Erythroblast (primary cell): ENCODE results near the gene CACNA2D4.

Experiments used
- DNase-seq, 2 experiments: peaks; one replicate each; lab custom pipeline; 2025; lab: John Stamatoyannopoulos, UW
- GATA1 ChIP-seq: IDR thresholded peaks from 2 replicates; pipeline ENCODE4 v1.6.1; 2011; ENCODE audit warnings: low read depth, mild to moderate bottlenecking, control low read depth, low read length, moderate library complexity
- POLR2A ChIP-seq: IDR thresholded peaks from 2 replicates; pipeline ENCODE4 v1.6.1; 2011; ENCODE audit warnings: mild to moderate bottlenecking, low read length

The CACNA2D4 gene

DNA sequence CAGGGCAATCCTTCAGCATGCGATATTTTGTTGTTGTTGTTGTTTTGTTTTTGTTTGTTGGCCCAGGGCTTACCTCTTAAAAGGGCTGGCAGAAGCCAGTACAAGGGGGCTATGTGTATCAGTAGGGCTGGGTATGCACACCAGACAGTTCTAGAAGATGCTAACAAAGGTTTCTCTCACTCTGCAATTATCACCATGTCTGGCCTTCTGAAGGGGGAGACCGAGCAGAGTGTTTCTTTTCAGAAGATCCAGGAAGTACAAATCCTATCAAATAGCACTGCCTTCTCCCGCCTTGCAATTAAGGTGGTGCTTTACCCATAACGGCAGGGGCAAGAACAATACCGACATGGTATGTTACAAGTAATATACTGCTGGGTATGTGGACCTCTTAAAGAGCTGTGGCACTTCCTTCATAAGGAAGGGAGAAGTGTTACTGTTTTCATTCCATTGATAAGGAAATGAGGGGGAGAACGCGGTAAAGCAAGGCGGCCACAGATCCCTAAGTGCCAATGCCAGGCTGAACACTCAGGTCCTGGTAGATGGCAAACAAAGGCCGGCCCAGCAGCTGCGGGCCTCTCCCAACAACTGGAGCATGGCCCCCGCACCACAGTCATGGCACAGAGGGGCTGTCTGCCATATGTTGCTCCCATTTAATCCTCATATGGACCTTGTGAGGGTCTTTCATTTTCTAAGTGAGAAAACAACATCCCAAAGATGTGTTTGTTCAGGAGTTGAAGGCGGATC lies 19.2 kb upstream of the CACNA2D4 start:
- no peak for DNase-seq
- no peak for TF ChIP-seq POLR2A
- no peak for TF ChIP-seq GATA1

GRCh38 chr12:1936406-1937320 lies 18.2 kb upstream of the CACNA2D4 start:
- DNase-seq = no peak
- TF ChIP-seq POLR2A = no peak
- TF ChIP-seq GATA1 = no peak

DNA sequence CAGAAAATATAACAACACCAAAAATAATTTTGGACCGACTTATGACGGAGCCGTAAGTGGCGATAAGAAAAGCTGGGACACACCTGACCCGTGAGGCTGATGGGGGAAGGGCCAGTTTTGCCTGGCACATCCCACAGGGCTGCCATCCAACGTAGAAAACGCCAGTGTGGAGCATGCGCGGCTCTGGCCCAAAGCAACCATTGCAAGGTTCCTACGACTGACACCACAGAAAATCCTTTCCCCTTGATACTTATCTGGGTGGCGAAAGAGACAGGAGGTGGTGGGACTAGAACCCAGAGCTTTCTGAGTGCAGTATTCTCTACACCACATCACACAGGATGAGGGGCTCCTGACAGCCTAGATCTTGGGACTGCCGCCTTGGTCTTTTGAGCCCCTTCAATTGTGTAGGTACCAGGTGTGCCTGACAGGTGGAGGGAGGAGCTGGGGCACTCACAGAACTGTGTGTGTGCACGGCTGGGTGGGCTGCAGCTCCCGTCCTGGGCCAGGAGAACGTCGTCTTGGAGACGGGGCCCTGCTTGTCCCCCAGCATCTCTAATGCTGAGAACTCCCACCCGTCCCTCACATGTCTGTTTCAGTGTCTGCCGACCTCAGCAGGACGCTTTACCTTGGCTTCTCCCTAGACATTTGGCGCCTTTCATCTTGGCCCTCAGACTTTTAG lies 17.4 kb upstream of the CACNA2D4 start:
- TF ChIP-seq GATA1 (no peak), POLR2A (no peak)
- DNase-seq = no peak

DNA sequence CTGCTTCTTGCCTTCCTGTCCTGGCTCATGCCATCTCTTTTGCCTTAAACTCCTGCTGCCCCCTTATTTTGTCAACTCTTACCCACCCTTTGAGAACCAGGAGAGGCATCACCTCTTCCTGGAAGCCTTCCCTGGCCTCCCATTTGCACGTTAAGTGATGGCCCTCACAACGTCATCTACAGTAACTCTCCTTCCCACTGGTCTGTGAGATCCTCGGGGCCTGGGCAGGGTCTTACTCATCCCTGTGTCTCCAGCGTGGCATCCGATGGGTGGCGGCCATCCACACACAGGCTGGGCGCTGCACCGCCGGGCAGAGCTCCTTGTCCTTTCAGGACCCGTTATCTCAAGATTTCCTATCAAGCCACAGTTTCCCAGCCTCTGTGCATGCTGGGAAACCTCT lies 16.8 kb upstream of the CACNA2D4 start:
- no peak for TF ChIP-seq GATA1
- TF ChIP-seq POLR2A = no peak
- DNase-seq = no peak

GRCh38 chr12:1934831-1935230 lies 16.4 kb upstream of the CACNA2D4 start:
- no peak for TF ChIP-seq POLR2A
- TF ChIP-seq GATA1 = no peak
- no peak for DNase-seq

DNA sequence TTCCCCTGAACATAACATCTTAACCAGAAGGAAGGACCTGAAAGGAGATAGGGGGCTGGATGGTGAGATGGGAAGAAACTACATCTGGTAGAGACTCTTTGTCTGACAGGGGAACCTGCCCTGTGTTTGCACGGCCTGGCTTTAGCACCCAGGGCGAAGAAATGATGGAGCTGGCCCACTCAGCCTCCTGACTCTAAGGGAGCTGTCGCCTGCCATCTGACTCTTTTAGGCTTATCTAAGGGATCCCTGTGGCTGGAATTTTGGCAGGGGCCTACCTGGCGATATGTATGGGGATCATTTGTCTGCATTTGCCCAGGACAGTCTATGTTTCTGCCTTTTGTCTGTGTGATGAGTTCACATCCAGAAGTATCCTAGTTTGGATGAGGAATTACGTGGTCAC lies 15.6 kb upstream of the CACNA2D4 start:
- TF ChIP-seq GATA1 = no peak
- no peak for TF ChIP-seq POLR2A
- DNase-seq = no peak

- TF ChIP-seq POLR2A (no peak), GATA1 (no peak)
- DNase-seq = no peak
Measured at GRCh38 chr12:1933342-1934051, 15.0 kb upstream of the CACNA2D4 start.

- no peak for TF ChIP-seq GATA1
- TF ChIP-seq POLR2A = no peak
- DNase-seq = no peak
Measured at GRCh38 chr12:1932264-1932777, 13.9 kb upstream of the CACNA2D4 start.

DNA sequence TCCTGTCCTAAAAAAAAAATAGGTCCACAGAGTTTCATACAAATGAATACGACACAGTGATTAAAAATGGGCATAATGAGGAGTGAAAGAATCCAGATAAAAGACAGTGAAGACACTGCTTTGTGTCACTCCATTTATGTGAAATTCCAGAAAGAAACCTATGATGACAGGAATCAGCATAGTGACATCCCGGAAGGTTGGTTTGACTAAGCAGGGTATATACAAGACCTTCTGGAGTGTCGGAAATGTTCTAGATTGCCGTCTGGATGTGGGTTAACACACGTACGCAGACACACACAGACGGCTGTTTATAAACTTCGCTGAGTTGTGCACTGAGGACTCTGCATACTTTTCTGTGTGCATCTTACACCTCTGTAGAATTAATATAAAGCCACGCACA lies 13.2 kb upstream of the CACNA2D4 start:
- DNase-seq = no peak
- TF ChIP-seq POLR2A (no peak), GATA1 (no peak)

DNA sequence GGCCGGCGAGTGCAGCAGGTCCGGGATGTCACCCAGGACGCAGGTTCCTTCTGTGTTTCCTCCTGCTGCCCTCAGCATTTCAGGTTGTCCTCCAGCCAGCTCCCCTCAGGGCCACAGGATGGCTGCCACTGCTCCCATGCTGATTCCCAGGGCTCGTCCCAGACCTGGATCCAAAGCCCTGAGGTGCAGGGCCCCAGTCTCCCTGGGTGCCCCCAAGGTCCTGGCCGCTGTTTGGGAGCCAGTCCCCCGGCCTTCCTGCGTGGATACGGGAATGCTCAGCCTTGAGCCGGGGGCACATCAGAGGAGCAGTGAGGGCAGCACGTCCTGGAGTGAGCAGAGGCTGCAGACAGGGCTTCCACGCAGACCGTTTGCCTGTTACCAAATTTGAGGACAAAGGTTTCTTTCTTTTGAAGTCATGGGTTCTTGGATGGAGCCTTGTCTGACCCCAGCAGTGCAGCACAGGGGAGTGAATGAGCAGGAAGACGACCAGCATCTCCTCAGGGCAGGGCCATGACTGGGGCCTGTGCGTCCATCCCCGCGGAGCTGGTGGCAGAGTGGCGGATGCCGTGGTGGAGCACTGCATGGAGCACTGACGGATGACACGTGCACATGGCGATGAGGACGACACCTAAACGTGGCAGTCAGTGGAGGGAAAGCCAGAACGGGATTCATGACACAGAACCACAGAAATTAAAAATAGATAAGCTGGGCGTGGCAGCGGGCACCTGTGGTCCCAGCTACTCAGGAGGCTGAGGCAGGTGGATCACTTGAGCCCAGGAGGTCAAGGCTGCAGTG lies 12.5 kb upstream of the CACNA2D4 start:
- TF ChIP-seq POLR2A = no peak
- no peak for TF ChIP-seq GATA1
- DNase-seq = no peak

DNA sequence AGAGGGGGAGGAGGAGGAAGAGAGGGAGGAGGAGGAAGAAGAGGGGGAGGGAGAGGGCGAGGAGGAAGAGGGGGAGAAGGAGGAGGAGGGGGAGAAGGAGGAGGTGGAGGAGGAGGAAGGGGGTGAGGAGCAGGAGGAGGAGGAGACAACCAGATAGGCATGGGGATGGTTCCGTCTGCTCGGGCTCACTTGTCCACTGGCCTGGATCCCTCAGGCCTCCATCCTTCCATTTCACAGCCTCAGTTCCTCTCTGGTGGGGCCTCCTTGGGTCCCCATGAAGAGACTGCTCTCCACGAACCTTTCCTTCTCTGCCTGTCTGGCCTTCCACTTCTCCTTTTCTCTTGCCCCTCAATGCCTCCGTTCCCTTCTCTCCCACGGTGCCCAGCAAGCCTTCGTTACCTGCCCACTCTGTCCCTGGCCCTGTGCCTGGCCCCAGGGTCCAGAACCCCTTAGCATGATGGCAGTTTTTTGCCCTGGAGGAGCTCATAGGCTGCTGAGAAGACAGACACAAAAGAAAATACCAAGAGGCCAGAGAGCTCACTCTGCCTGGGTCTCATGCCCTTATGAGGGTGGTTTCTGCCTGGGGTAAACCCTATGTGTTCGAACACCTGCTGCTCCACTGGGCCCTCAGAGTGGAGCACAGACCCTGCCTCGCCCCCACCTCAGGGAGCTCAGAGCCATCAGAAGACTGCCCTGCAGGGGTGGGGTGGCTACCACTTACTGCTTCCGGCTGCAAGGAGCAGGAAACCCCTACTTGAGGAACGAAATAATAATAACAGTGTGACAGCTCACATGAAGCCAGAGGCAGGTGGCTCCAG lies 11.7 kb upstream of the CACNA2D4 start:
- DNase-seq = no peak
- no peak for TF ChIP-seq GATA1
- no peak for TF ChIP-seq POLR2A

DNA sequence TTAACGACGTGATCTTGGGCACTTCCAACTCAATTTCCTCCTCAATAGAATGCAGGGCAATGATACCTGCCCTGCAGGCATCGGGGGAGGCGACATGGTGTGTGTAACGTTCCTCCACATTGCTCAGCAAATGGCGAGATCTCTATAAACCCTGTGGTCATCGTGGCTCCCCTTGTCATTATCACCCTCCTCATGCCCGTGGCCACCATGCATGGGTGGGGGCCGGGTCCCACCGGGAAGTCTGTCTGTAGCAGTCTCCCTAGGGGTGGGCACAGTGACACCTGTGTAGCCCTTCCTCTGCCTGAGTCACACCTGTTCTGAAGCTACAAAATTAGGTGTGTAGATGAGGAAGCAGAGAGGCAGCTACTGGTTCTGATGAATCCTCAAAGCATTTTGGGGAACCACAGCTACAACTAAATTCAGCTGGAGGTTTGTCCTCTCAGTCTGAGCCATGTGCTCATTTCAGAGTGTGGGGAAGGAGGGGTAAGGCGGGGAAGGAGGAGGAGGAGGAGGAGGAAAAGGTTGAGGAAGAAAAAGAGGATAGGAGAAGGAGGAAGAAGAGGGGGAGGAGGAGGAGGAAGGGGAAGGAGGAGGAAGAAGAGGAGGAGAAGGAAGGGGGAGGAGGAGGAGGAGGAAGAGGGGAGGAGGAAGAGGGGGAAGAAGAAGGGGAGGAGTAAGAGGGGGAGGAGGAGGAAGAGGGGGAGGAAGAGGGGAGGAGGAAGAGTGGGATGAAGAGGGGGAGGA lies 11.0 kb upstream of the CACNA2D4 start:
- TF ChIP-seq POLR2A = no peak
- TF ChIP-seq GATA1 = no peak
- DNase-seq = no peak
